HG02852 (cell line): ENCODE results near the gene KRT12.

Experiments used
- ATAC-seq: cut with Tn5 transposase; IDR thresholded peaks from one replicate; pipeline ENCODE4 v1.9.1; 2021; ENCODE audit warnings: mild to moderate bottlenecking, moderate library complexity; ENCODE audit not compliant: unreplicated experiment

Gene KRT12

DNA sequence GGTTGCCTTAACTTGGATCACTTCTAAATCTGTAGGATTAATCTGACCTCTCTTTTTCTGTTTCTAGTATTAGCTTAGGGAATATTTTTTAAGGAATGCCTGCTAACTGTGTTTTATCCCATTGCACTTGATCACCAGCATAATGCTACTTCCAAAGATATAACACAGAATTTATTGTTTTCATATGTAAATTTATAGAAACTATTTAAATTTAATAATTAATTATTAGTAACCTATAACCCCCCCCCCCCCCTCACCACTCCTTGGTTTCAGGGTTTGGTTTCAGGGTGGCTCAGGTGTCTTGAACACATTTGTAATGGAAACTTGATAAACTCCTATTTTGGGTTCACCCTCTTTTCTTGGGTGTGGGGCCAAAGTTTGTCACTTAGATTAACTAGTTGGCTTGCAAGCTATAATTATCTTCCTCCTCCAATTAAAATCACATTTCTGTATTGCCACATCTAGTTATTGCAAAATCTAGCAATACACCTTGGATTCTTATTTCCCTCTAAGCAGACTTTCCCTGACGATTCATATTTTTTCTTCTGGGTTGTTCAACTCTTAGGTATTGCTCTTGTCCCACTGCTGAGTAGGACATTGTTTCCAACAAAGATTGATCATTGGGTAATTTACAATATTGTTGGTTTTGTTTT, 18.3 kb downstream of the KRT12 start:
- no peak for ATAC-seq

DNA sequence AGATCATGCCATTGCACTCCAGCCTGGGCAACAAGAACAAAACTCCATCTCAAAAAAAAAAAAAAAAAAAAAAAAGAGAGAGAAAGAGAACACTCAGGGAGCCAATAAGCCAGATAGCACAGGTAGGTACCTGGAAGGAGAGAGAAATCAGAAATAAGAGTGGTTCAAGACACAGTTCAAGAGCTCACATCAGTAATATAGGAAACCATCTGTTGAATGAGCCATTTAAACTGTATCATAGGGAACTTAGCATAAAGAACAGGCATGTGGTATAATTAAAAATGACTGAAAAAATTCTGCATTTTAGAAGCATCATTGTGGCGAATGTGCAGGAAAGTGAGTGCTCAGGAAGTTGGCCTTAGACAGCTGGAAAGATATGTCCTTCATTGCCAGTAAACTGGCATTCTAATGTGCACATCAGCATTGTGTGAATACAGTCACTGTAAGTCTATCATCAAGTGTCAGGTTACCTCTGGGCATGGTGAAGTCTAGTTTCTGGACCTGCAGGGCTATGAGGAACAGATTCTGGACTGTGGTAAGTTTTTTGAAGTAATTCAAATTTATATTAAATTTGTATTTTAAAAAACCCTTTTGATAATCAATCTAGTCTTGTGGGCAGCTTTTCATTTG, 20.4 kb downstream of the KRT12 start:
- no peak for ATAC-seq

DNA sequence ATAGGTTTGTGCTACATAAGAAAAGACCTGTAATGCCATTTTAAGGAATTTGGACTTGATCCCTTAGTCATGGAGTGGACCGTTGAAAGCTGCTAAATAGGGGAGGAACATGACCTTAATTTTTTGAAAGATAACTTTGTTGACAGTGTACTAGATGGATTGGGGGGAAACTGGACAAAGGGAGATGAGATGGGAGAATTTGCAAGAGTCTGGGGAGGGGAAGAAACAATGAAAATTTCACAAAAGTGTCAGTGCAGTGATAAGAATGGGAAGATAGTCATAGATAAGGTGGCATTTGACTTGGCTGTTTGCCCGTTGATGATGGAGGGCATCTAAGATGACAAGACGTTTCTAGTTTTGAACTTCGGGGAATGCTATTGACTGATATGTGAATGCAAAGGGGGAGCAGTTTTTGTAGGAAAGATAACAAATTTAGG, 22.3 kb downstream of the KRT12 start:
- ATAC-seq, result no peak

DNA sequence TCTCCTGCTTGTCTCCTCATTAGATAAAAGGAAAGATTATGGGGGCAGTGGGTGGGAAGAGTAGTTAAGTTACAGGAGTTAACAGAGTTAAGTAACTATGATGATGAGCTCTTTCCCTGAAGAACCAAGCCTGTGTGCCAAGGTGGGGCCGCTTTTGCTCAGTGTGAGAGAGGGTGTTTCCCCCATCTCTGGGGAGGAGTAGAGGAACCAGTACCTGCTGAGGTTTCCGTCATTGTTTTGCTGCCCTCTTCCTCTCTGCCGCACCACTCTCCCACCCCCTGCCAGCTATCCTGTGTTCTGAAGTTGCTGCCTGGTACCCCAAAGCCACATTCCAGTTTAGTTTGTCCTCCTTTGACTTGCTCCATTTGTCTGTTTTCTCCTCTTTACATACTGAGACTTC, 23.8 kb downstream of the KRT12 start:
- no peak for ATAC-seq

GRCh38 chr17:40841246-40841645, 25.8 kb downstream of the KRT12 start:
- ATAC-seq, result no peak

- ATAC-seq, result no peak
Observed at GRCh38 chr17:40839194-40839593, 27.8 kb downstream of the KRT12 start.

DNA sequence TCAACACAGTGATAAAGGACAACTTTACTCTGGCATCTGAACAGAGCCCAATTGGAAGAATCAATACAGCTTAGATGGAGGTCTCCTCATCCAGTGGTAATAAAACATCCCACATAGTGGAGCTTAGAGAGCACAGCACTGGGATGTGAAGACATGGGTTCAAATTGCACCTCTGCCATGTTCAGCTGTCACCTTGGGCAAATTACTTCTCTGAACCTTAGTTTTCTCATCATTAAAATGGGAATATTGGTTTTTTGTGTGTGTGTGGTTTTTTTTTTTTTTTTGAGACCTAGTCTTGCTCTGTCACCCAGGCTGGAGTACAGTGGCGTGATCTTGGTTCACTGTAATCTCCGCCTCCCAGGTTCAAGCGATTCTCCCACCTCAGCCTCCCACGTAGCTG, 31.0 kb downstream of the KRT12 start:
- no peak for ATAC-seq

DNA sequence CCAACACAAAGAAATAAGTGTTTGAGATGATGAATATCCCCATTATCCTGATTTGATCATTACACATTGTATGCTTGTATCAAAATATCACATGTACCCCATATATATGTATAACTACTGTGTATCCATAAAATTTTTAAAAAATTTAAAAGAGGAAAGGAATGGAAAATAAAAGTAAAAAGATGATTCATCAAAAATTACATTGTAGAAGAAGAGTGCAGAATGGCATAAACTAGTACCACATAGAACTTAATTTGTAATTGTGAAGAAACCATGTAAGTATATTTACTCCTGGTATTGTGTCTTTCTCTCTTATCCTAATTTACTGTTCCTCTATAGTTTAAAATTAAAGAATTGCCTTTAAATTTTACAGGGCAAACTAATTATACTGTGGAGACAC, 33.1 kb downstream of the KRT12 start:
- no peak for ATAC-seq

DNA sequence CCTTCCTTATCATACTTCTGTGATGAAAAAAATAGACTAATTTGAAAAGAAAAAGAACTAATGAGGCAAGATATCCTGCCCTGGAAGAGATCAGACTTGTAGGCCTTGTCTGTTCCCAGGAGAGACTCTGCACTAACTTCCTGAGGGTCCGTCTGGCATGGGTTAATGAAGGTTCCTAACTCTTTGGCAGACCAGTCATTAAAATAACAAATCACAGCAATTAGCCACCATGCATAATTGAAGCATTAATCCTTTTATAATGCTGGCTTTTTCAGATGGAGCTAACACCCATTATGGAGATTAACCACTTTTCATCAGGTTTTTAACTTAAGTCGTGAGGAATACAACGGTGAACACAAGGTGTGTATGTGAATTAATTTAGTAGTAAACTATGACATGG, 34.2 kb downstream of the KRT12 start:
- no peak for ATAC-seq

GRCh38 chr17:40830085-40830776, 36.8 kb downstream of the KRT12 start:
- no peak for ATAC-seq

- ATAC-seq, result no peak
Observed at GRCh38 chr17:40828454-40829044, 38.5 kb downstream of the KRT12 start.

GRCh38 chr17:40827746-40828453, 39.1 kb downstream of the KRT12 start:
- no peak for ATAC-seq

DNA sequence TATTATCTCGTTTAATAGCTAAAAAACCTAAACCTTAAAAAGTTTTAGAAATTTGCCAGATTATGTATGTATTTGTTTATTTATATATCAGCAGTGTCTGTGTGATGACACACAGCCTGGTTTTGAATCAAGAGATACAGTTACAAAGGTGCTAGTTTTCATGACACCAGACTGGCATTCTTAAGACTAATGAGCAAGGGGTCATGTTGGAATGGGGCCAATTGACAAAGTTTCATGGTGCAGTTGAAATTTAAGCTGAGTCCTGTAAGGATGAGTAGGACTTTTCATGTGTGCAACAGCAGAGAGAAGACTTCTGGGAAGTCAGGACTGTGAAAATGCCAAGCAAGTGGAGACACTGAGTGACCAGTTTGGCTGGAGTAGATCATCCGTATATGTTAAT, 41.4 kb downstream of the KRT12 start:
- ATAC-seq, result no peak

GRCh38 chr17:40824015-40824832, 42.8 kb downstream of the KRT12 start:
- no peak for ATAC-seq

GRCh38 chr17:40822132-40822812, 44.8 kb downstream of the KRT12 start, which contains the start of gene KRT10:
KRT10 (minus strand) TSS chr17:40822614; CDS start chr17:40822585, 29 bp downstream.
- ATAC-seq, result no peak

- ATAC-seq, result no peak
Observed at GRCh38 chr17:40821536-40821935, 45.5 kb downstream of the KRT12 start.

DNA sequence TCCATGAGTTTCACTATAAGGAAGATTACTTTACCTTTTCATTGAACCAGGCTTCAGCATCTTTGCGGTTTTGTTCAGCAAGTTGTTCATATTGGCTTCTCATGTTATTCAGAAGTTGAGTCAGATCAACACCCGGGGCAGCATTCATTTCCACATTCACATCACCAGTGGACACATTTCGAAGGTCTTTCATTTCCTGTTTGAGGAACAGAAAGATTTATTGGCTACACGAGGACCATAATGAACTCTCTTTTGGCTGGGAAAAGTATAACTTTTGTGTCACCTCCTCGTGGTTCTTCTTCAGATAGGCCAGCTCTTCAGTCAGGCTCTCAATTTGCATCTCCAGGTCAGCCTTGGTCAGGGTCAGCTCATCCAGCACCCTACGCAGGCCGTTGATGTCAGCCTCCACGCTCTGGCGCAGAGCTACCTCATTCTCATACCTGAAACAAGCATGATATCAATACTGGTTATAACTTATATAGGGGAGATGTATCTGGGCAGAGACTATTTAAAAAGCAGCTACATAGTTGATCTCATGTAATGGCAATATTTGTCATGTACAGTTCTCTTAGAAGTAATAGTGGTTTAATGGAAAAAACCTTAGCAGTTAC, 46.7 kb downstream of the KRT12 start:
- ATAC-seq, result no peak

GRCh38 chr17:40819528-40820125, 47.4 kb downstream of the KRT12 start:
- no peak for ATAC-seq
